Pancreas (tissue), 10 donors: ENCODE data around the gene ARHGAP36. TPM values are rescaled to one million over a fixed set of nuclear protein-coding genes. Genes with fewer than 3 reads are reported as not detected.
A peak's percentile ranks its signal among the peaks of the same experiment; 100 is the strongest.

Experiments
- ATAC-seq, 4 donors: fragments of 200-7000 bp; cut with Tn5 transposase; one replicate each; pipeline versions ENCODE4 v1.8.0 to v1.9.1; 2020; ENCODE audit warnings: mild to moderate bottlenecking in 4 of 4, moderate library complexity in 4 of 4
- DNase-seq, 6 donors: peaks; one replicate each; pipeline ENCODE4 v3.0.0-alpha.2; 2020
- FAIRE-seq: peaks from 2 replicates; lab custom pipeline; 2012; peaks lifted over from hg19 to GRCh38; lab: Jason Lieb, UNC
- H3K27ac ChIP-seq, 4 donors: fragments of 200-600 bp; sonication (generic); 1 replicate in 3 of 4; 2 replicates in 1 of 4; pipeline versions ENCODE4 v1.5.0 to v1.8.0; 2020
- H3K27me3 ChIP-seq, 4 donors: fragments of 200-600 bp; one replicate each; pipeline ENCODE4 v1.8.0; 2021
- H3K36me3 ChIP-seq, 3 donors: fragments of 200-600 bp; sonication (generic) in 1 of 3; one replicate each; pipeline versions ENCODE4 v1.5.0 to v1.8.0; 2020 to 2021
- H3K4me1 ChIP-seq, 3 donors: fragments of 200-600 bp; one replicate each; pipeline ENCODE4 v1.8.0; 2021
- H3K4me3 ChIP-seq, 4 donors: fragments of 200-600 bp; sonication (generic) in 2 of 4; one replicate each; pipeline versions ENCODE4 v1.5.0 to v1.8.0; 2020 to 2021
- H3K9me3 ChIP-seq, 4 donors: fragments of 200-600 bp; one replicate each; pipeline ENCODE4 v1.8.0; 2021
- CTCF ChIP-seq, 4 donors: fragments of 200-600 bp; sonication (generic) in 3 of 4; IDR thresholded peaks; one replicate each; pipeline versions ENCODE4 v1.5.0 to v1.8.0; 2021; ENCODE audit warnings: antibody characterized with exemption in 4 of 4
- WGBS, 2 donors: extraction: QIAGEN DNeasy Blood & Tissue Kit; methylation state at CpG; one replicate each; pipeline ENCODE4 v1.1.7; 2013; 5-methylcytosine and 5-hydroxymethylcytosine counted together
- intact Hi-C, 3 donors: fragments of 100-400 bp; cut with DNase I; formaldehyde crosslinking; loops; one replicate each; pipeline versions ENCODE4 v1.11.1 to v1.14.2; 2022
- polyA plus RNA-seq, 2 donors: library from polyadenylated mRNA; stranded (reverse); fragments of 200-250 nt; gene quantifications; one replicate each; pipeline ENCODE4 v1.2.3, GENCODE V29; 2013
- total RNA-seq, 6 donors: library from RNA; stranded (reverse); fragmentation: NEBNext Ultra II Directional in 4 of 6; extraction: Animal tissue kit (Norgen Biotek cat#: 25700) in 4 of 6; gene quantifications; one replicate each; pipeline versions ENCODE4 v1.2.1 to v1.2.4, GENCODE V29; 2021 to 2023
- donor health status: healthy with polysubstance abuse.
- donor health status: DM: no; HTN: no; CAD: no; lungs with moderate emphysema.
- donor health status: DM: no; HTN: no; CAD: no.
- donor health status: control.
- donor health status: control.
- donor health status: Bipolar disorder and iron deficiency.
- donor health status: DM: yes; HTN: yes; CAD: no.
- donor health status: DM: no; HTN: no; CAD: no.
- donor health status: DM: no; HTN: no; CAD: no.
- donor health status: DM: yes; HTN: yes; CAD: no.

ARHGAP36 gene
- total and polyA plus RNA-seq, 8 donors, result not detected

- H3K4me3 ChIP-seq, result peak overlapping the region in 1 of 4 donors; percentile 10
- no peak overlapping the region for H3K27ac ChIP-seq
- no peak for DNase-seq
- no peaks in the 10 kb centered on the region for H3K4me1 ChIP-seq
- peak in 2 of 4 donors; percentile 25 to 54 for ATAC-seq
- H3K27me3 ChIP-seq, result peaks cover 0 to 25% (median 0%) of the 10 kb centered on the region in 4 donors
- no peak for TF ChIP-seq CTCF (IDR thresholded peaks at IDR 0.05)
- intact Hi-C loops, result no loop called here
- FAIRE-seq, result no peak
- no peaks in the 10 kb centered on the region for H3K36me3 ChIP-seq
- no peaks in the 10 kb centered on the region for H3K9me3 ChIP-seq
- WGBS, 2 donors, result 4 to 35% methylated on average over 38 to 41 of the region's 41 CpGs
Observed at GRCh38 chrX:131067846-131068745, 9.9 kb downstream of the ARHGAP36 start.

GRCh38 chrX:131068945-131069719 lies 11.0 kb downstream of the ARHGAP36 start:
- WGBS, 2 donors, result 5 to 22% methylated on average over 26 of the region's 26 CpGs
- Histone ChIP-seq H3K27ac (no peak overlapping the region), H3K9me3 (no peaks in the 10 kb centered on the region), H3K36me3 (no peaks in the 10 kb centered on the region), H3K4me1 (no peaks in the 10 kb centered on the region), H3K27me3 (peaks cover 0 to 29% (median 0%) of the 10 kb centered on the region in 4 donors), H3K4me3 (no peak overlapping the region)
- intact Hi-C loops, result no loop called here
- TF ChIP-seq CTCF (IDR thresholded peaks at IDR 0.05), result peak in 3 of 4 donors; percentile 18 to 27 (median 24)
- ATAC-seq, result peak; percentile 46 to 89 (median 76)
- no peak for FAIRE-seq
- peak; percentile 34 to 80 (median 48) for DNase-seq

GRCh38 chrX:131072871-131073571 lies 14.9 kb downstream of the ARHGAP36 start:
- no peak for TF ChIP-seq CTCF (IDR thresholded peaks at IDR 0.05)
- FAIRE-seq (no peak), ATAC-seq (no peak), DNase-seq (peak in 1 of 6 donors; percentile 53)
- 6 to 24% methylated on average over 39 of the region's 39 CpGs for WGBS, 2 donors
- intact Hi-C loops, result no loop called here
- H3K36me3 ChIP-seq, result no peaks in the 10 kb centered on the region
- peaks cover 0 to 39% (median 0%) of the 10 kb centered on the region in 4 donors for H3K27me3 ChIP-seq
- H3K4me3 ChIP-seq, result no peak overlapping the region
- no peaks in the 10 kb centered on the region for H3K4me1 ChIP-seq
- H3K9me3 ChIP-seq, result no peaks in the 10 kb centered on the region
- no peak overlapping the region for H3K27ac ChIP-seq

- WGBS, 2 donors, result 11 to 33% methylated on average over 4 of the region's 4 CpGs
- no peak for FAIRE-seq
- intact Hi-C loops, result no loop called here
- DNase-seq, result no peak
- Histone ChIP-seq H3K36me3 (no peaks in the 10 kb centered on the region), H3K27me3 (peaks cover 0 to 41% (median 0%) of the 10 kb centered on the region in 4 donors), H3K9me3 (no peaks in the 10 kb centered on the region), H3K4me1 (no peaks in the 10 kb centered on the region), H3K27ac (no peak overlapping the region), H3K4me3 (no peak overlapping the region)
- no peak for TF ChIP-seq CTCF (IDR thresholded peaks at IDR 0.05)
- ATAC-seq, result no peak
Observed at GRCh38 chrX:131073607-131074006, 15.5 kb downstream of the ARHGAP36 start.
